A673 (cell line): ENCODE measurements around the gene PSMD13. TPM values are rescaled to one million over a fixed set of nuclear protein-coding genes. Genes with fewer than 3 reads are reported as not detected.
A peak's percentile ranks its signal among the peaks of the same experiment; 100 is the strongest.

Experiments
- BruUV-seq: library from RNA; stranded (reverse); fragments of 400-500 nt; replicated peaks from 2 replicates; lab custom pipeline; 2021; lab: Mats Ljungman, UMichigan
- CTCF ChIA-PET: fragments of 300-600 bp; sonication (Branson Sonifier 250); formaldehyde crosslinking; loops from one replicate; lab custom pipeline; 2022; ENCODE audit warnings: antibody characterized with exemption; lab: Charles Lee
- POLR2A ChIA-PET: fragments of 300-600 bp; sonication (Branson Sonifier 250); formaldehyde crosslinking; loops from one replicate; lab custom pipeline; 2022; ENCODE audit warnings: antibody characterized with exemption; ENCODE audit not compliant: low non-redundant PET; lab: Charles Lee
- DNase-seq: peaks from one replicate; pipeline ENCODE4 v3.0.0-alpha.2; 2015; ENCODE audit warnings: low spot score
- H3K27ac ChIP-seq: fragments of 200-600 bp; sonication (generic); 2 replicates; pipeline ENCODE4 v1.5.1; 2016; ENCODE audit warnings: mixed run types, low read depth, mild to moderate bottlenecking, mixed read lengths, antibody characterized with exemption, low read length; ENCODE audit not compliant: poor library complexity, severe bottlenecking
- H3K27me3 ChIP-seq: fragments of 200-600 bp; sonication (generic); replicated peaks from 2 replicates; pipeline ENCODE4 v1.6.1; 2017; ENCODE audit warnings: mixed run types, low read depth, mild to moderate bottlenecking, mixed read lengths, antibody characterized with exemption, low read length; ENCODE audit not compliant: insufficient read depth, poor library complexity
- H3K36me3 ChIP-seq: fragments of 200-600 bp; sonication (generic); 2 replicates; pipeline ENCODE4 v1.6.1; 2016; ENCODE audit warnings: mixed run types, mild to moderate bottlenecking, mixed read lengths, antibody characterized with exemption, low read length; ENCODE audit not compliant: insufficient read depth, poor library complexity, severe bottlenecking
- H3K4me1 ChIP-seq: fragments of 200-600 bp; sonication (generic); 2 replicates; pipeline ENCODE4 v1.6.1; 2017; ENCODE audit warnings: mixed run types, mild to moderate bottlenecking, mixed read lengths, antibody characterized with exemption, low read length; ENCODE audit not compliant: insufficient read depth, poor library complexity, severe bottlenecking
- H3K4me3 ChIP-seq: fragments of 200-600 bp; sonication (generic); 2 replicates; pipeline ENCODE4 v1.5.1; 2016; ENCODE audit warnings: low read depth, mixed run types, mild to moderate bottlenecking, mixed read lengths, low read length; ENCODE audit not compliant: poor library complexity, severe bottlenecking
- H3K9me3 ChIP-seq: fragments of 200-600 bp; sonication (generic); 2 replicates; pipeline ENCODE4 v1.6.1; 2016; ENCODE audit warnings: mixed run types, low read depth, mild to moderate bottlenecking, mixed read lengths, antibody characterized with exemption, low read length; ENCODE audit not compliant: poor library complexity, severe bottlenecking
- EZH2 ChIP-seq: fragments of 200-600 bp; sonication (generic); IDR thresholded peaks from 2 replicates; pipeline ENCODE4 v1.6.1; 2017; ENCODE audit warnings: borderline replicate concordance, low read depth, mild to moderate bottlenecking, mixed read lengths, antibody characterized with exemption, low read length; ENCODE audit not compliant: poor library complexity, severe bottlenecking
- intact Hi-C: fragments of 100-400 bp; cut with micrococcal nuclease; formaldehyde crosslinking; loops from one replicate; pipeline ENCODE4 v1.10.0; 2022; ENCODE audit not compliant: unreplicated experiment
- total RNA-seq: library from RNA; stranded (reverse); gene quantifications from 2 replicates; pipeline ENCODE4 v1.2.3, GENCODE V29; 2021
- TF ChIP-seq, protein P1 (sequence below): fragments of 300-800, 200-600 bp; sonication (generic); conservative IDR thresholded peaks from 2 replicates; pipeline ENCODE4 v1.5.1; 2017; ENCODE audit warnings: low read depth, mild to moderate bottlenecking, antibody characterized with exemption, low read length, moderate library complexity, mixed read lengths

PSMD13 gene
- total RNA-seq, 1 experiment from 2014 or later: 199 TPM

GRCh38 chr11:280706-281485, 44.1 kb downstream of the PSMD13 start:
- BruUV-seq: no TSS peak
- intact Hi-C loops: no loop called here
- POLR2A ChIA-PET: no interaction called here
- no peak for DNase-seq
- Histone ChIP-seq H3K4me1 (no peaks in the 10 kb centered on the region), H3K4me3 (no peak overlapping the region), H3K36me3 (no peaks in the 10 kb centered on the region), H3K27ac (no peak overlapping the region), H3K27me3 (peaks cover 43% of the 10 kb centered on the region), H3K9me3 (no peaks in the 10 kb centered on the region)
- TF ChIP-seq, protein P1, sequence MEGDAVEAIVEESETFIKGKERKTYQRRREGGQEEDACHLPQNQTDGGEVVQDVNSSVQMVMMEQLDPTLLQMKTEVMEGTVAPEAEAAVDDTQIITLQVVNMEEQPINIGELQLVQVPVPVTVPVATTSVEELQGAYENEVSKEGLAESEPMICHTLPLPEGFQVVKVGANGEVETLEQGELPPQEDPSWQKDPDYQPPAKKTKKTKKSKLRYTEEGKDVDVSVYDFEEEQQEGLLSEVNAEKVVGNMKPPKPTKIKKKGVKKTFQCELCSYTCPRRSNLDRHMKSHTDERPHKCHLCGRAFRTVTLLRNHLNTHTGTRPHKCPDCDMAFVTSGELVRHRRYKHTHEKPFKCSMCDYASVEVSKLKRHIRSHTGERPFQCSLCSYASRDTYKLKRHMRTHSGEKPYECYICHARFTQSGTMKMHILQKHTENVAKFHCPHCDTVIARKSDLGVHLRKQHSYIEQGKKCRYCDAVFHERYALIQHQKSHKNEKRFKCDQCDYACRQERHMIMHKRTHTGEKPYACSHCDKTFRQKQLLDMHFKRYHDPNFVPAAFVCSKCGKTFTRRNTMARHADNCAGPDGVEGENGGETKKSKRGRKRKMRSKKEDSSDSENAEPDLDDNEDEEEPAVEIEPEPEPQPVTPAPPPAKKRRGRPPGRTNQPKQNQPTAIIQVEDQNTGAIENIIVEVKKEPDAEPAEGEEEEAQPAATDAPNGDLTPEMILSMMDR: no peak
- peak; percentile 82 for TF ChIP-seq EZH2
- CTCF ChIA-PET: interaction anchor here (0.6 kb wide), 1 partner anchor 197 kb away, joined by 5 read pairs; no protein-coding TSS in a partner anchor

GRCh38 chr11:281486-282161, 44.8 kb downstream of the PSMD13 start:
- Histone ChIP-seq H3K4me3 (no peak overlapping the region), H3K27me3 (peaks cover 43% of the 10 kb centered on the region), H3K4me1 (no peaks in the 10 kb centered on the region), H3K36me3 (no peaks in the 10 kb centered on the region), H3K9me3 (no peaks in the 10 kb centered on the region), H3K27ac (no peak overlapping the region)
- TF ChIP-seq EZH2: no peak
- TF ChIP-seq, protein P1: no peak
- intact Hi-C loops: no loop called here
- CTCF ChIA-PET: no interaction called here
- DNase-seq: no peak
- POLR2A ChIA-PET: no interaction called here
- no TSS peak for BruUV-seq

DNA sequence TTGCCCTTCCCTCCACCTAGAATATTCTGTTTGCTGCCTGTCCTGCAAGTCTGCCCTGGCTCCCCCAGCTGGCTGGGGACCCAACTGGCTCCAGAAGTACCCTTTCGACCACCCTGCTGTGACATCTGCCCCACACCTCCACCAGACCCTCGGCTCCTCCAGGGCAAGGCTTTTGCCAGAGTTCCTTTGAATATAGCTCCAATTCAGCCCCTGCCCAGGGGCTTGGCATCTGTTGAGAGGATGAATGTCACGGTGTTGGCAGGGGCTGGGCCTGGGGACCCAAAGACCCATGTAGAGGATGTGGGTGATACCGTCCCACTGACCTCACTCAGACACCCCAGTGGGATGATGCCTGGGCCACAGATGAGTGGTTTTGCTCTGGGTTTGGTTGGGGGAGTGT, 45.4 kb downstream of the PSMD13 start:
- Histone ChIP-seq H3K27ac (no peak overlapping the region), H3K4me3 (no peak overlapping the region), H3K9me3 (no peaks in the 10 kb centered on the region), H3K4me1 (no peaks in the 10 kb centered on the region), H3K27me3 (peaks cover 43% of the 10 kb centered on the region), H3K36me3 (no peaks in the 10 kb centered on the region)
- POLR2A ChIA-PET: no interaction called here
- intact Hi-C loops: no loop called here
- CTCF ChIA-PET: no interaction called here
- no peak for TF ChIP-seq EZH2
- TF ChIP-seq, protein P1: no peak
- no peak for DNase-seq
- BruUV-seq: no TSS peak
